Stimulated activated CD8-positive, alpha-beta memory T cell treated with anti-CD3 and anti-CD28 coated beads, Interleukin-15, amount 100 ng/mL, for 24 hours (primary cell): ENCODE data around the gene MLH3.

ENCODE experiments used
- DNase-seq: peaks from one replicate; pipeline ENCODE4 v3.0.0-alpha.2; 2020; ENCODE audit warnings: low read depth

The MLH3 gene

GRCh38 chr14:74964787-74965485, 86.3 kb downstream of the MLH3 start:
- no peak for DNase-seq
